ENCODE data around the gene CEP19.

CEP19 gene

DNA sequence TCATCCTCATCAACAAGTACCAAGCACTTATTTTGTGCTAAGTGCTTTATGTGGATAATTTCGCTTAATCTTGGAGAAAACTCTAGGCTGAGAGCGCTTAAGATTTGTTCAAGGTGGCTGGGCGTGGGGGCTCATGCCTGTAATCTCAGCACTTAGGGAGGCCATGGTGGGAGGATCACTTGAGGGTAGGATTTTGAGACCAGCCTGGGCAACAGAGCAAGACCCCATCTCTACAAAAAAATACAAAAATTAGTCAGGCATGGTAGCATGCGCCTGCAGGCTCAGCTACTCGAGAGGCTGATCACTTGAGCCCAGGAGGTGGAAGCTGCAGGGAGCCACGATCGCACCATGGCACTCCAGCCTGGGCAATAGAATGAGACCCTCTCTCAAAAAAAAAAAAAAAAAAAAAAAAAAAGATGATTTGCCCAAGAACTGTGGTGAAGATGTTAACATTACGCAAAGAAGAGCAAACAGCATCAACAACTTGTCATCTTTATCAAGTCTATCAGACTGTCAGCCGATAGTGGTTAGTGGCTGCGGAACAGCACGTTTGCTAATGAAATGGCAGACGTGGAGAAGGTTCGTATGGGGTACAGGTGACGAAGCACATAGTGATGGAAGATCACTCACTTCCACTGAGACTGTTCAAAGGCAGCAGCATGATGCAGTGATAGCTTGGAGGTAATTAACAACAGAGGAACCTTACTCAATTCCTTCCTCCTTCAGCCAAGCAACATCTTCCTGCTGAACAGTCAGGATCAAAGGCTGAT lies 44.8 kb downstream of the CEP19 start:
- in situ Hi-C loops (cut with HindIII; ENCODE audit: low sequenced_read_pairs), result no loop called here

DNA sequence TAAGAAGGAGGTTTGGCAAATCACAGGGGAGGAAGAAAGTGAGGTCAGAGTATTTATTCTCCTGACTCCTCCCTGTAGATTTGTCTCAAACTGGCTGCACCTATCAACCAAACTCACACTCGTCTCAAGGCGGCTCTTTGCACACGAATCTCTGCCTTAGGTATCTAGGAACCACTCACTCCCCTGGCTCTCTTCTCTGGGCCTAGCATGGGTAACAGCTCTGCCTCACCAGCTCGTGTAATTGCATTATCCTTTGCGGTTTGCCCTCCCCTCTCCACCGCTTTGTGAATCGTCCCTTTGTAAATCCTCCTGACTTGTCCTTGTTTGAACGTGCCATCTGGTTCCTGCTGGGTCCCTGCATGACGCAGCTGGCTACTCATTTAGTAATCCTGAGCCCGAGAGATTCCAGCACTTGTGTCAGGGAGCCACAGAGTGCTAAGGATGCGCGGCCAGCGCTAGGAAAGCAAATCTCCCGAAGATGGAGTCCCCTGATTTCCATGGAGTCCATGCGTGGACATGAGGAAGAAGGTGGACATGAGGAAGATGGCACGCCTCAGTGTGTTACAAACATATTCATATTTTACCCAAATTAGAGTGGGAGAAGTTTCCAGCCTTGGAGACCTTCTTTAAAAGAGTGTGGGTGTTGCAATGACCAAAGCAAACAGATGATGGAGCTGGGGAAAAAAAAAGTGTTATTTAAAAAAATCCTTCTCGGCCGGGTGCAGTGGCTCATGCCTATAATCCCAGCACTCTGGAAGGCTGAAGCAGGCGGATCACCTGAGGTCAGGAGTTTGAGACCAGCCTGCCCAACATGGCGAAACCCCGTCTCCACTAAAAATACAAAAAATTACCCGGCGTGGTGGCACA lies 45.8 kb downstream of the CEP19 start:
- in situ Hi-C loops (cut with HindIII; ENCODE audit: low sequenced_read_pairs), result no loop called here

DNA sequence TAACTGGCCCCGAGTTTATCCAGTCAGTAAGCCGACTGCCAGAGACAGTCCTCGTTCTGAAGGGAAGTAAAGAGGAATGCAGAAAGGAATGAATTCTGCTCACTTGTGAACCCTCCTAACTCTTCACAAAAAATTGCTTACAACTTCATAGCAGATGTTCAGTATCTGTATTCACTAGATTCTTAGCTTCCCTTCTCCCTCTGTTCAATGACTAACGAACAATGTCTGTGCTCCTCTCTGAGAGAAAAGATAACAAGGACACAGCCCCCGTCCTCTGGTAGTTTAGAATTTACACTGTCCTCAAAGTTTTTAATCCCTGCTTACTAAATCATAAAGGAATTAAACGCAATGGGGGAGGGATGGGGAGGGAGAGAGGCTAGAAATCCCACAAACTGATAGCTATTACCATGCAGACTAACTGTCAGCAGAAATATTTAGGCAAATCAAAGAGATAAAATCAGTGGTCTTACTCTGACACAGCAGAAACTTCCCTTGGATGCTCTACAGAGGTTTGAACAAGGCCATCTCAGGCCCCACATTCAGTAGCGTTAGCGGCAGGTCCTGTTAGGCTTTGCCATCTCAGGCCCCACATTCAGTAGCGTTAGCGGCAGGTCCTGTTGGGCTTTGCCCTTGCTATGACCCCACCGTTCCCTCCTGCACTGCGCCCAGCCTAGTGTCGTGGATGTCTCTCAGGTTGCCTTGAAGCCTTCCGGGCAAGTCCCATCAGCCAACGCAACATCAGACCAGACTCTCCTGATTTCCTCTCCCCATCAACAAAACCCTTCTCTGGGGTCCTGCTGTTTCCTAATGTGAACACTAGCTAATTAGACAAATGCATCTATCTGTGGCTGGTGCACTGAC lies 49.1 kb downstream of the CEP19 start:
- in situ Hi-C loops (cut with HindIII; ENCODE audit: low sequenced_read_pairs), result no loop called here

DNA sequence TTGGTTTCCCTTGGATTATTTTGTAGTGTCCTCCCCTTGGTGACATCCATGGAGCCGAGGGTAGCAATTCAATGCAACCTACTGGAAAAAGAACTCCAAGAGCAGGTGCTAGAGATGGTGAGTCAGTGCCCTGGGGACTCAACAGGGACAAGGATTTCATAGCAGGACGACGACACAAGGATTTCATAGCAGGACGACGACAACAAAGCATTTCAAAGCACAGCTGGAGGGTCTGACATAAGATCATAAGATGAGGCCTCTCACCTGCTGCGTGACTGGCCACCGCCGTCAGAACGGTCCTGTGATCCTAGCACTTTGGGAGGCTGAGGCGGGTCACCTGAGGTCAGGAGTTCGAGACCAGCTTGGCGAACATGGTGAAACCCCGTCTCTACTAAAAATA lies 50.0 kb downstream of the CEP19 start:
- in situ Hi-C loops (cut with HindIII; ENCODE audit: low sequenced_read_pairs), result no loop called here

DNA sequence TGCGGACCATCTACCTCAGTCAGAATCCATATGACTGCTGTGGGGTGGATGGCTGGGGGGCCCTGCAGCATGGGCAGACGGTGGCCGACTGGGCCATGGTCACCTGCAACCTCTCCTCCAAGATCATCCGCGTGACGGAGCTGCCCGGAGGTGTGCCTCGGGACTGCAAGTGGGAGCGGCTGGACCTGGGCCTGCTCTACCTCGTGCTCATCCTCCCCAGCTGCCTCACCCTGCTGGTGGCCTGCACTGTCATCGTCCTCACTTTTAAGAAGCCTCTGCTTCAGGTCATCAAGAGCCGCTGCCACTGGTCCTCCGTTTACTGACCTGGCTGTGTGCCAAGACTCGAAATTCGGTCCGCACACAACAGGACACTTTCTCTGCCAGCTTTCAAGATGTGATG lies 50.6 kb downstream of the CEP19 start:
- in situ Hi-C loops (cut with HindIII; ENCODE audit: low sequenced_read_pairs), result no loop called here

DNA sequence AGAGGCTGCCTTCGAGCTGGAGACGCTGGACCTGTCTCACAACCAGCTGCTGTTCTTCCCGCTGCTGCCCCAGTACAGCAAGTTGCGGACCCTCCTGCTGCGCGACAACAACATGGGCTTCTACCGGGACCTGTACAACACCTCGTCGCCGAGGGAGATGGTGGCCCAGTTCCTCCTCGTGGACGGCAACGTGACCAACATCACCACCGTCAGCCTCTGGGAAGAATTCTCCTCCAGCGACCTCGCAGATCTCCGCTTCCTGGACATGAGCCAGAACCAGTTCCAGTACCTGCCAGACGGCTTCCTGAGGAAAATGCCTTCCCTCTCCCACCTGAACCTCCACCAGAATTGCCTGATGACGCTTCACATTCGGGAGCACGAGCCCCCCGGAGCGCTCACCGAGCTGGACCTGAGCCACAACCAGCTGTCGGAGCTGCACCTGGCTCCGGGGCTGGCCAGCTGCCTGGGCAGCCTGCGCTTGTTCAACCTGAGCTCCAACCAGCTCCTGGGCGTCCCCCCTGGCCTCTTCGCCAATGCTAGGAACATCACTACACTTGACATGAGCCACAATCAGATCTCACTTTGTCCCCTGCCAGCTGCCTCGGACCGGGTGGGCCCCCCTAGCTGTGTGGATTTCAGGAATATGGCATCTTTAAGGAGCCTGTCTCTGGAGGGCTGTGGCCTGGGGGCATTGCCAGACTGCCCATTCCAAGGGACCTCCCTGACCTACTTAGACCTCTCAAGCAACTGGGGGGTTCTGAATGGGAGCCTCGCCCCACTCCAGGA lies 51.5 kb downstream of the CEP19 start:
- in situ Hi-C loops (cut with HindIII; ENCODE audit: low sequenced_read_pairs), result no loop called here

DNA sequence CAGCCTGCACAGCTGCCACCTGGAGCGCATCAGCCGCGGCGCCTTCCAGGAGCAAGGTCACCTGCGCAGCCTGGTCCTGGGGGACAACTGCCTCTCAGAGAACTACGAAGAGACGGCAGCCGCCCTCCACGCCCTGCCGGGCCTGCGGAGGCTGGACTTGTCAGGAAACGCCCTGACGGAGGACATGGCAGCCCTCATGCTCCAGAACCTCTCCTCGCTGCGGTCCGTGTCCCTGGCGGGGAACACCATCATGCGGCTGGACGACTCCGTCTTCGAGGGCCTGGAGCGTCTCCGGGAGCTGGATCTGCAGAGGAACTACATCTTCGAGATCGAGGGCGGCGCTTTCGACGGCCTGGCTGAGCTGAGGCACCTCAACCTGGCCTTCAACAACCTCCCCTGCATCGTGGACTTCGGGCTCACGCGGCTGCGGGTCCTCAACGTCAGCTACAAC lies 52.1 kb downstream of the CEP19 start:
- in situ Hi-C loops (cut with HindIII; ENCODE audit: low sequenced_read_pairs), result no loop called here
